Right lobe of liver (tissue), 4 donors: ENCODE results near the gene CLCN1.

ENCODE experiments used
- POLR2A ChIP-seq: fragments of 450-650 bp; IDR thresholded peaks from one replicate; pipeline ENCODE4 v1.6.1; 2017; ENCODE audit warnings: antibody characterized with exemption, mild to moderate bottlenecking
- TF ChIP-seq, protein P1 (sequence below), 4 donors: fragments of 200-600 bp in 3 of 4; fragments of 450-650 bp in 1 of 4; IDR thresholded peaks; one replicate each; pipeline versions ENCODE4 v1.5.1 to v1.8.0; 2016 to 2022; ENCODE audit warnings: antibody characterized with exemption in 4 of 4, mild to moderate bottlenecking in 2 of 4
- donor health status: DM: no; HTN: no; CAD: no.
- donor health status: DM: no; HTN: no; CAD: no.
- donor health status: DM: no; HTN: yes; CAD: no.

GRCh38 chr7:143351574-143351973 is 35.7 kb downstream of the CLCN1 start:
- TF ChIP-seq, protein P1, sequence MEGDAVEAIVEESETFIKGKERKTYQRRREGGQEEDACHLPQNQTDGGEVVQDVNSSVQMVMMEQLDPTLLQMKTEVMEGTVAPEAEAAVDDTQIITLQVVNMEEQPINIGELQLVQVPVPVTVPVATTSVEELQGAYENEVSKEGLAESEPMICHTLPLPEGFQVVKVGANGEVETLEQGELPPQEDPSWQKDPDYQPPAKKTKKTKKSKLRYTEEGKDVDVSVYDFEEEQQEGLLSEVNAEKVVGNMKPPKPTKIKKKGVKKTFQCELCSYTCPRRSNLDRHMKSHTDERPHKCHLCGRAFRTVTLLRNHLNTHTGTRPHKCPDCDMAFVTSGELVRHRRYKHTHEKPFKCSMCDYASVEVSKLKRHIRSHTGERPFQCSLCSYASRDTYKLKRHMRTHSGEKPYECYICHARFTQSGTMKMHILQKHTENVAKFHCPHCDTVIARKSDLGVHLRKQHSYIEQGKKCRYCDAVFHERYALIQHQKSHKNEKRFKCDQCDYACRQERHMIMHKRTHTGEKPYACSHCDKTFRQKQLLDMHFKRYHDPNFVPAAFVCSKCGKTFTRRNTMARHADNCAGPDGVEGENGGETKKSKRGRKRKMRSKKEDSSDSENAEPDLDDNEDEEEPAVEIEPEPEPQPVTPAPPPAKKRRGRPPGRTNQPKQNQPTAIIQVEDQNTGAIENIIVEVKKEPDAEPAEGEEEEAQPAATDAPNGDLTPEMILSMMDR (IDR thresholded peaks at IDR 0.05), result no peak
- TF ChIP-seq POLR2A, result no peak
